GF-D8 (cell line): ENCODE data around the gene THADA.
"Not testable (repeated sequence)": the region's sequence is repeated elsewhere in the genome, so short reads cannot be mapped to it uniquely, and the experiment has no call there.

ENCODE experiments used
- DNase-seq: peaks from one replicate; lab custom pipeline; 2025; lab: John Stamatoyannopoulos, UW

The THADA gene

GRCh38 chr2:43594875-43595274, 963 bp downstream of the THADA start:
- DNase-seq, result no peak

DNA sequence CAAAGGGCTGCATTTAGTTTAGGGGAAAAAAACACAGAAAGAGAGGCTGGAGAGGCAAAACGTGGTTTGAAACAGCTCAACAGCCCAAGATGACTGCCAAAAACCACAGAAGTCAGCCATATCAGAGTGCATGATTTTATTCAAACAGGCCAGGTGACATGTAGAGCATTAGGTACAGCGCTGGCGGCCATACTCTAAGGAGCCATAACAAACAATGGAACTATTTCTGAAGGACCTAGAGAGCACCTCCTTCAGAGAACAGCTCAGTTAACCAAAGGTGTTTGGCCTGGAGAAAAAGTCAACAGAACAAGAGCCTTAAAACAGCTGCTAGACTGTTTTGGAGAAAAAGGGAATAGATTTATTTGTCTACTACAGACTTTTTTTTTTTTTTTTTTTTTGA, 2.6 kb downstream of the THADA start:
- DNase-seq, result no peak

GRCh38 chr2:43592443-43592842, 3.4 kb downstream of the THADA start:
- no peak for DNase-seq

DNA sequence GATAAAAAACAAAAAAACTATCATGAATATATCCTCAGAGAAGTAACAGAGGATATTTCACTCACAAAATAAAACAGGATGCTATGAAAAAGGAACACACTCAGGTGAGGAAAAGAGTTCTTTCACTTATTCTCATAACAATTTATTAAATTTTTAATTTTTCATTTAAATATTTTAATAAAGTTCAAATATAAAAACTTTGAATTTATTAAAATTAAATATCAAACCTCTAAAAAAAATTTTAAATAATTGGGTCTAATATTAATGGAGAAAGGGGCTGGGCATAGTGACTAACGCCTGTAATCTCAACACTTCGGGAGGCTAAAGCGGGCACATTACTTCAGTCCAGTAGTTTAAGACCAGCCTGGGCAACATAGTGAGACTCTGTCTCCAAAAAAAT, 10.1 kb downstream of the THADA start:
- no peak for DNase-seq

- DNase-seq, result no peak
Measured at GRCh38 chr2:43579275-43579981, 16.4 kb downstream of the THADA start.

DNA sequence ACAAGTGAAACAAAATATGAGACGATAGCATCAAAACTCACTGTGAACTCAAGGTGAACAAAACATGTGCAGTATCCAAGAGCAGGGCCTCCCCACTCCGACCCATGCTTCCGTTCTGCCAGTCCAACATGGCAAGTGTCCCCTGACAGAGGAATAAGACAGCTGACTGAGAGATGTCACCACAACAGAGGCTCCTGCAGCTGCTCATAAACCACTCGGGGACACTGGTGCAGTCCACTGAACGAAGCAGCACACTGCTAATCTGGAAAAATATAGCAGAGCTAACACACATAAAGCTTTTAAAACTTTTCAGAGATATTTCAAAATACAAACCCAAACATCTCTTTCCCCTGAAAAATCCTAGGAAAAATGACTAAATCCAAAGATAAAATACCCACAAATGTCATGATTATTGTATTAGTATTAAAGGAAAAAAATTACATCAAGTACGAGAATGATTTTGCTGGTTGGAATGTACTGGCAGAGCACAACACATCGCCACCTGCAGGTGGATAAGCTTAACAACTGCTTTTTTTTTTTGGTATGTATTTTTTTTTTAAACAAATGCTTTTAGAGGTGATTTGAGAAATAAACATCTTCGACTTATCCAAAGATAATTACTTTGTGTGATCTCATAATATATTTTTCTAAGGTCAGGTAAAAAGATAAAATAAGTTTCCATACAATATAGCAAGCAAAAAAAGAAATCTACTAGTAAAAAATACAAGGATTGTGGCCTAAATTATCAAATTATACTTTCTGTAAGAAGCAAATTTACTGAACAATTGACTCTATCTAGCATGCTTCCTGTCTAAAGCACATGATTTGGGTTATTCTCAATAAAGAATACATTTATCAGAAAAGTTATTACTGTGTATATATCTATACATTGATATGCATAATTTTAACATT, 18.6 kb downstream of the THADA start:
- DNase-seq, result peak; percentile 44

DNA sequence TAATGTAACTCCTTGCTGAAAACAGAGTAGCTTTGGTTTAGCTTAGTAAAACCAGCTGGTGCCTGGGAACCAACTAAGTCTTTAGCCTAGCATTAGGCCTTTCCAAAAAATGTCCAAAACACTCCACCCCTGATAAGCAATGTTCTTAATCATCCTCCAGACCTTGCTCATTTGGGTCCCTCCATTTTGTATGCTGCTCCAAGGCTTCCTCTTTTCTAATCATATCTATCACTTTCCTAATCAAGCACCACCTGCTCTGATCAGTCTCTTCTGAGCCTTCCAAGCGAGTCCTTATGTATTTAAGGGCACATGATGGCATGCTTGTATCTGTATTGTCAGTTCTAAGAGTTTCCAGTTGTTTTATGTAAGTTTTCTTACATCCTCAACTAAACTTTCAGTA, 23.6 kb downstream of the THADA start:
- no peak for DNase-seq

DNA sequence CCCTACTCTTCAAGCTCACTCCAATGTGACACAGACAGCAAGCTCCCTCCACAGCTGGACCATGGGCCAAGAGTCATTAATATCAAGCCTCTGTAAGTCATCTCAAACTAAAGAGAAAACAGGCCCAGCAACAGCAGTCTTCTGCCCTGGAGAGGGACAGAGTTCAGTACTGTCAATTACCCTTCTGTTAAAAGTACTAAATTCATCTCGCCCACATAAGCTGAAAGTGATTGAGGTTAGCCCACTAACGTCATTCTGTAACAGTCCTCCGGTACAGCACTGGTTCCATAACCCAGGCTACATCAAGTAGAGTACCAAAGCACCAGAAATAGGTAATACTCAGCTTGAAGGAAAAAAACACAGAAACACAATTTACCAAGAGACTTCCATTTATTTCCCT, 25.9 kb downstream of the THADA start:
- DNase-seq, result no peak

DNA sequence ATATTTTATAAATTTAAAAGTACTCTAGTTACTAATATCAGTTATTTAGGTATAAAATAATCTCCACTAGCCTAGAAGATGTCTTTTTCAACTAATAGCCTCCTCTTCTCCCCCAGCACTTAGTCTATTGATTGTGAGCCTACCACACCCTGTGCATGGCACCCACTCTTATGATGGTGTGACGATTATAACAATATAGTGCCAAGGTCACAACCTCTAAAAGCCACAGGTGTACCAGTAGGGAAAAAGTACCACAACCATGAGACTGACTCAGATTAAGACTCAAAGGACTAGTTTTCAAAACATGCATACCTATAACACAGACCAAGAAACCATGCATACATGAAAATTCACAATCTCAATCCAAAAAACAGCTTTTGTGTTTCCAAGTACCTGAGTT, 27.6 kb downstream of the THADA start:
- DNase-seq, result no peak

DNA sequence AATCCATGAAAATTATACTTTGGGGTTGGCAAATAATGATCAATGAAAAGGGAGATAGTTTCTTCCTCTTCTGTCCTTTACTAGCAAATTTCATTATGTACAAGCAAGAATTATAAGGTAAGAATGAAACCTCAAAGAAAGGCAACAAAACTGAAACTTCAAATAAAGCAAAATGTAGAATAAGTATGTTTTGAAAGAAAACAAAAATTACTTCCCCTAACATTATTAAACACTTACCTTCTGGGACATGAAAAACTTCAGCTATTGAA, 29.4 kb downstream of the THADA start:
- no peak for DNase-seq

DNA sequence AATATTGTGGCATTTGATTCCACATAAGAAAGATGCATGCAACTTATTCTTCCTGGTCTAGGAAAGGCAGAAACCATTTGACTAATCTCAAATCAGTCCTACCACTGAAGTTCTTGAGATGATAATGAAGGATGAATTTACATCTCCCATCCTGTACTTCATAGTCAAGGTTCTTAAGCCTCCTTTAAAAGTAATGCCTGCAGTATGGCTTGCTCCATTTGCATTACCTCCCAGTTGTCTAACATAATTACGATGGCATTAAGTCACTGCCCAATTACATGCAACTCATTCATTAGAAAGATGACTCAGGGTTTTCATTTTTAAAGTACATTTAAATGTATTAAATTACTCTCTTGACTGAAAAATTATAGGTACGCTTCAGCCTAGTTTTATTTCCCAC, 32.2 kb downstream of the THADA start:
- DNase-seq, result no peak

GRCh38 chr2:43560231-43560547, 35.6 kb downstream of the THADA start:
- no peak for DNase-seq

DNA sequence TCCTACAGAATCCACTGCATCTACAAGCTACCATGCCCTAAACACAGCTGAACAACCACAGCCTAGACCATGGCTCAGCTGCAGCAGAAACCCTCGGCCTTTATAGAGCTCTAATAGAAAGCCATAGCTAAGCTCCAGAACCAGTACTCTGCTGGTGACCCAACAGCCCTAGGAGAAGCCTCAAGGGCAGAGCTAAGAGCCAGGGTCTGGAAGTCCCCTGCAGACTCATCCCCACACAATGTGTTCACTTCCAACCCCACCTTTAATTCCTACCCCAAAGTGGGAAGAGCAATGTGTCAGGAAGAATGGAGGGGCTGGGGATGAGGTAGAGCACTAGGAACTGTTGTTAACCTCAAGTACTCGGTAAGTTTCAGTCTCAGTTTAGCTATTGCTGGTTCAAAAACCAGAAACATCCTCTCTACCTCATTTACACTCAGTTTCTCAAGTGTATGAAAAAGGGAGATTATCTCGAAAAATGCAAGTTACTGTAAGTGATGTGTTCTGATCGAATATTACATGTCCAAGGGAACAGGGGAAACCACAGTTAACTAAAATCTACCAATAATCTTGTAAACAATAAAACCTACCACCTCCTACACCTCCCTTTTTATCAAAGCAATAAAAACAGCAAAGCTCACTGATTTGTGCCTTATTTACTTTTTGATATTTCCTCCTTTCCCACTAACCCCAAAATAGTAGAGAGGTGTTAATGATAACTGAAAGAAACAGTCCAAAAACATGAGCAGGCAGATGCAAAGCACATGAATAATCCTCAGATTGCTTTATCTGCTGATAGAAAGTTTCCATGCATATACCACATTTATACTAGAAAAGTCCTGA, 36.2 kb downstream of the THADA start:
- DNase-seq, result no peak

DNA sequence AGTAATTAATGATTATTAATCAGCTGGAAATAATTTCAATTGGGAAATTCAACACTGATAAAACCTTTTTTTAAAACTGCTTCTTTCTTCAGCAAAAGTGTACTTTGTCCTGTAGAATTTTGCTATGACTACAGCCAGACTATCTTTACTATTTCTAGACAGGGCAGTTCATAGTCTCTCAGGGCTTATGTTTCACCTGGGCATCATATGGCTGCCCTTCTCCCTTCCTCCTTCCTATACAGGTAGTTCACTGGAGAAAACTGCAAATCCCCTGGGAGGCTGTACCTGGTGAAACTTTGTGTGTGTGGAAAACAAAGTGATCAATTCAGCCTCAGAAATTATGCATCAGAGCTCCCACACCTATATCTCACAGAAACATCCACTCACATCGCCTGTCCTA, 38.6 kb downstream of the THADA start:
- DNase-seq, result no peak

GRCh38 chr2:43556256-43556655, 39.6 kb downstream of the THADA start:
- DNase-seq, result no peak

DNA sequence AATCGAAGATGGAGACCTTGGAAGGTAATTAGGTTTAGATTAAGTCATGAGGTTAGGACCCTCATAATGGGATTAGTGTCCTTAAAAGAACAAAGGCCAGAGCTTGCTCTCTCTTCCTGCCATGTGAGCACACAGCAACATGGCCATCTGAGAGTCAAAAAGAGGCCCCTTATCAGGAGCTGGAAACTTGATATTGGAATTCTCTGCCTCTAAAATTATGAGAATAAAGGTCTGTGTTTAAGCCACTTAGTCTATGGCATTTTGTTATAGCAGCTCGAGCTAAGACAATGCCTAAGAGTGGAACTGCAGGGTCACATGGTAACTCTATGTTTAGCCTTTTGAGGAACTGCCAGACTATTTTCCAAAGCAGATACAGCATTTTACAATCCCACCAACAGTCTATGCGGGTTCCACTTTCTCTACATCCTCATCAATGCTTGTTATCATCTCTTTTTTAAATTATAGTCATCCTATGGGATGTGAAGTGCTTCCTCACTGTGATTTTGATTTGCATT, 42.4 kb downstream of the THADA start:
- no peak for DNase-seq

GRCh38 chr2:43551990-43552389, 43.8 kb downstream of the THADA start:
- no peak for DNase-seq

- DNase-seq, result not testable (repeated sequence)
Measured at GRCh38 chr2:43548381-43548780, 47.5 kb downstream of the THADA start.

DNA sequence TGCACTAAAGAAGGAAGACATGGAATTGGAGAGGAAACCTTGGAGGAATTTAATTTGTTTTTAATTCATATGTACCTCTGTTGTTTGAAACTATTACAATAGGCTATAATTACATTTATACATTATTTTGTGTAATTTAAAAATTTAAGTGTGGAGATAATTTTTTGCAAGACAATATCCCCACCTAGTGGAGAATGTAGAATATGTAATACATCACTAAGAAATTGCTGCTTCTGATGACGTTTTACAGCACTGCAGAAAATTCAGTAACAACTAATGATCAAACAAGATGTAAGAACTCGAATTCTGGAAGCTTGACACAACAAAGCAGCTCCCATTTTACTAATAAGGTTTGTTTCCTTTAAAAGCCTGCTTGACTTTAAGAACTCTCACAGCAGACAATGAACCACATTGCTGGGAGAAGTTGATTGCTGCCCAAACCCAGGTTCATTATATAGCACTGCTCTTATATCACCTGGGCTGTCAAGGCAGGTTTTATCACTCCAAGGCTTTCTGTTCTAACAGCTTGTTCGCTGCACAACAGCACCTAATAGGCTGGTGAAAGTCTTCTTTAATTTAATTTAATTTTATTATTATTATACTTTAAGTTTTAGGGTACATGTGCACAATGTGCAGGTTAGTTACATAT, 53.4 kb downstream of the THADA start:
- DNase-seq, result peak; percentile 21

GRCh38 chr2:43541165-43541564, 54.7 kb downstream of the THADA start:
- peak; percentile 22 for DNase-seq

- DNase-seq, result peak; percentile 88
Measured at GRCh38 chr2:43540021-43540779, 55.6 kb downstream of the THADA start.
